Left ventricle myocardium inferior (tissue), 1 donor: ENCODE data around the gene ATP11B. TPM values are rescaled to one million over a fixed set of nuclear protein-coding genes. Genes with fewer than 3 reads are reported as not detected.
"Not testable (repeated sequence)": the region's sequence is repeated elsewhere in the genome, so short reads cannot be mapped to it uniquely, and the experiment has no call there.

ENCODE experiments used
- DNase-seq: peaks from one replicate; pipeline ENCODE4 v3.0.0-alpha.2; 2020
- H3K27ac ChIP-seq: fragments of 200-600 bp; replicated peaks from 2 replicates; pipeline ENCODE4 v1.8.0; 2021
- H3K27me3 ChIP-seq: fragments of 200-600 bp; 2 replicates; pipeline ENCODE4 v1.8.0; 2021; ENCODE audit warnings: low read depth
- H3K36me3 ChIP-seq: fragments of 200-600 bp; 2 replicates; pipeline ENCODE4 v1.8.0; 2021
- H3K4me1 ChIP-seq: fragments of 200-600 bp; 2 replicates; pipeline ENCODE4 v1.8.0; 2021
- H3K4me3 ChIP-seq: fragments of 200-600 bp; 2 replicates; pipeline ENCODE4 v1.8.0; 2021; ENCODE audit warnings: mild to moderate bottlenecking, moderate library complexity
- H3K9me3 ChIP-seq: fragments of 200-600 bp; replicated peaks from 2 replicates; pipeline ENCODE4 v1.8.0; 2021
- CTCF ChIP-seq: fragments of 200-600 bp; IDR thresholded peaks from 2 replicates; pipeline ENCODE4 v1.8.0; 2021; ENCODE audit warnings: antibody characterized with exemption, mild to moderate bottlenecking, borderline replicate concordance
- intact Hi-C: fragments of 100-400 bp; cut with micrococcal nuclease; formaldehyde crosslinking; loops from one replicate; pipeline ENCODE4 v1.11.0; 2022
- total RNA-seq: library from RNA; stranded (reverse); fragmentation: NEBNext Ultra II Directional; extraction: Animal tissue kit (Norgen Biotek cat#: 25700); gene quantifications from one replicate; pipeline ENCODE4 v1.2.1, GENCODE V29; 2021
- donor health status: DM: no; HTN: yes; CAD: no; lungs with severe emphysema.

ATP11B gene
- total RNA-seq, 1 donor from 2014 or later, result 32.4 TPM

- peaks cover 44% of the 10 kb centered on the region for H3K4me1 ChIP-seq
- H3K9me3 ChIP-seq, result peaks cover 3% of the 10 kb centered on the region
- intact Hi-C loops, result no loop called here
- TF ChIP-seq CTCF, result no peak
- H3K27ac ChIP-seq, result no peak overlapping the region
- H3K36me3 ChIP-seq, result peaks cover 26% of the 10 kb centered on the region
- H3K27me3 ChIP-seq, result no peaks in the 10 kb centered on the region
- H3K4me3 ChIP-seq, result no peak overlapping the region
- no peak for DNase-seq
Measured at GRCh38 chr3:182821221-182821981, 28.1 kb downstream of the ATP11B start.

GRCh38 chr3:182822260-182822659, 29.0 kb downstream of the ATP11B start:
- DNase-seq, H3K9me3 ChIP-seq, intact Hi-C loops, H3K27ac ChIP-seq, H3K27me3 ChIP-seq, H3K4me3 ChIP-seq: not testable (repeated sequence)
- Histone ChIP-seq H3K36me3 (peaks cover 26% of the 10 kb centered on the region), H3K4me1 (peaks cover 36% of the 10 kb centered on the region)

- H3K27me3 ChIP-seq, result no peaks in the 10 kb centered on the region
- H3K27ac ChIP-seq, result no peak overlapping the region
- H3K9me3 ChIP-seq, result peaks cover 3% of the 10 kb centered on the region
- peaks cover 29% of the 10 kb centered on the region for H3K36me3 ChIP-seq
- H3K4me1 ChIP-seq, result peaks cover 26% of the 10 kb centered on the region
- DNase-seq, result no peak
- H3K4me3 ChIP-seq, result no peak overlapping the region
- TF ChIP-seq CTCF, result no peak
- intact Hi-C loops, result no loop called here
Measured at GRCh38 chr3:182824957-182825356, 31.7 kb downstream of the ATP11B start.

GRCh38 chr3:182829761-182830405, 36.6 kb downstream of the ATP11B start:
- DNase-seq, result no peak
- peaks cover 25% of the 10 kb centered on the region for H3K36me3 ChIP-seq
- no peak for TF ChIP-seq CTCF
- H3K27me3 ChIP-seq, result no peaks in the 10 kb centered on the region
- no peak overlapping the region for H3K4me3 ChIP-seq
- intact Hi-C loops, result no loop called here
- no peak overlapping the region for H3K27ac ChIP-seq
- H3K9me3 ChIP-seq, result no peaks in the 10 kb centered on the region
- peaks cover 9% of the 10 kb centered on the region for H3K4me1 ChIP-seq

- TF ChIP-seq CTCF, result peak; percentile 62
- no peak overlapping the region for H3K4me3 ChIP-seq
- no peaks in the 10 kb centered on the region for H3K4me1 ChIP-seq
- DNase-seq, result no peak
- no peaks in the 10 kb centered on the region for H3K27me3 ChIP-seq
- H3K9me3 ChIP-seq, result no peaks in the 10 kb centered on the region
- peaks cover 38% of the 10 kb centered on the region for H3K36me3 ChIP-seq
- H3K27ac ChIP-seq, result no peak overlapping the region
- intact Hi-C loops, result loop anchor here (5.0 kb wide), 1 partner anchor 126 kb away; no protein-coding TSS in a partner anchor
Measured at GRCh38 chr3:182837855-182838454, 44.7 kb downstream of the ATP11B start.
